Smooth muscle cell (in vitro differentiated cells): ENCODE results near the gene RPS6KA3. TPM values are rescaled to one million over a fixed set of nuclear protein-coding genes. Genes with fewer than 3 reads are reported as not detected.
"Not testable (repeated sequence)": the region's sequence is repeated elsewhere in the genome, so short reads cannot be mapped to it uniquely, and the experiment has no call there.

Experiments
- DNase-seq: peaks from one replicate; lab custom pipeline; 2025; ENCODE audit not compliant: unreplicated experiment; lab: John Stamatoyannopoulos, UW
- H2AFZ ChIP-seq: fragments of 200-600 bp; sonication (generic); 2 replicates; pipeline ENCODE4 v1.6.0; 2016; ENCODE audit warnings: antibody characterized with exemption, low read depth, mild to moderate bottlenecking
- H3F3A ChIP-seq: fragments of 200-600 bp; sonication (generic); 2 replicates; pipeline ENCODE4 v1.6.0; 2017; ENCODE audit warnings: antibody characterized with exemption, low read depth
- H3K27ac ChIP-seq: fragments of 200-600 bp; sonication (generic); 2 replicates; pipeline ENCODE4 v1.5.1; 2016; ENCODE audit warnings: low read depth, mild to moderate bottlenecking
- H3K27me3 ChIP-seq: fragments of 200-600 bp; sonication (generic); 2 replicates; pipeline ENCODE4 v1.6.1; 2016; ENCODE audit warnings: low read depth, mild to moderate bottlenecking
- H3K36me3 ChIP-seq: fragments of 200-600 bp; sonication (generic); 2 replicates; pipeline ENCODE4 v1.5.1; 2016; ENCODE audit warnings: low read depth
- H3K4me1 ChIP-seq: fragments of 200-600 bp; sonication (generic); 2 replicates; pipeline ENCODE4 v1.5.1; 2016; ENCODE audit warnings: low read depth
- H3K4me2 ChIP-seq: fragments of 200-600 bp; sonication (generic); 2 replicates; pipeline ENCODE4 v1.6.0; 2016; ENCODE audit warnings: mild to moderate bottlenecking
- H3K4me3 ChIP-seq: fragments of 200-600 bp; sonication (generic); 2 replicates; pipeline ENCODE4 v1.5.1; 2016; ENCODE audit warnings: mild to moderate bottlenecking
- H3K79me2 ChIP-seq: fragments of 200-600 bp; sonication (generic); 2 replicates; pipeline ENCODE4 v1.6.0; 2016; ENCODE audit warnings: low read depth, mild to moderate bottlenecking
- H3K9ac ChIP-seq: fragments of 200-600 bp; sonication (generic); 2 replicates; pipeline ENCODE4 v1.6.0; 2016; ENCODE audit warnings: low read depth
- H3K9me3 ChIP-seq: fragments of 200-600 bp; sonication (generic); replicated peaks from 2 replicates; pipeline ENCODE4 v1.5.1; 2016; ENCODE audit warnings: low read depth
- H4K20me1 ChIP-seq: fragments of 200-600 bp; sonication (generic); 2 replicates; pipeline ENCODE4 v1.6.0; 2016; ENCODE audit warnings: low read depth
- CTCF ChIP-seq: fragments of 200-600 bp; sonication (generic); IDR thresholded peaks from 2 replicates; pipeline ENCODE4 v1.5.1; 2017; ENCODE audit warnings: borderline replicate concordance, mild to moderate bottlenecking, antibody characterized with exemption; ENCODE audit not compliant: insufficient read depth, poor library complexity, severe bottlenecking
- WGBS: methylation state at CpG from one replicate; pipeline ENCODE4 v1.1.7; 2016; ENCODE audit warnings: low lambda C conversion rate; 5-methylcytosine and 5-hydroxymethylcytosine counted together
- polyA plus RNA-seq: library from polyadenylated mRNA; unstranded; fragments of >200 nt; fragmentation: Nextera tagmentation; extraction: Ambion mirVana; gene quantifications from 2 replicates; pipeline ENCODE4 v1.2.1, GENCODE V29; 2016
- total RNA-seq: library from RNA; depleted of rRNA; stranded (reverse); fragments of >200 nt; gene quantifications from 2 replicates; pipeline ENCODE4 v1.2.3, GENCODE V29; 2014

The RPS6KA3 gene
- total and polyA plus RNA-seq, 2 experiments from 2014 or later, result 15.4 to 37.2 TPM

DNA sequence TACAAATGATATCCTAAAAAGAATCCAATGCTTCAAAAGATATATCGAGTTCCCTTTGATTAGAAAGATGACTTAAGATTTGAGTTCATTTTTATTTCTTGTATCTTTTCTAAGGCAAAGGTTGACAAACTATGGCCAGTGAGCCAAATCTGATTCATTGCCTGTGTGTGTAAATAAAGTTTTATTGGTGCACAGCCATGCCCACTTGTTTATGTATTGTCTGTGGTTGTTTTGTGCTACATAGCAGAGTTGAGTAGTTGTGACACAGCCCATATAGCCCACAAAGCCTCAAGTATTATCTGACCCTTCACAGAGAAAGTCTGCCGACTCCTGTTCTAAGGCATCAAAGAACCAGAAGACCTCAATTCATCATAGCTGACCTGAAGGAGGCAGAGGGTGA, 92.9 kb downstream of the RPS6KA3 start:
- Histone ChIP-seq H3K36me3 (peaks cover 4% of the 10 kb centered on the region), H3K4me2 (no peak overlapping the region), H4K20me1 (no peaks in the 10 kb centered on the region), H3K27ac (no peak overlapping the region), H3K9ac (no peak overlapping the region), H3K4me3 (no peak overlapping the region), H3K27me3 (no peaks in the 10 kb centered on the region), H3K79me2 (no peaks in the 10 kb centered on the region), H3K9me3 (peaks cover 4% of the 10 kb centered on the region), H3F3A (no peaks in the 10 kb centered on the region), H2AFZ (no peak overlapping the region), H3K4me1 (no peaks in the 10 kb centered on the region)
- WGBS, result 76% methylated on average over 2 of the region's 2 CpGs
- no peak for TF ChIP-seq CTCF
- no peak for DNase-seq

GRCh38 chrX:20173313-20173712, 93.4 kb downstream of the RPS6KA3 start:
- 82% methylated on average over 2 of the region's 2 CpGs for WGBS
- Histone ChIP-seq H3K4me3 (no peak overlapping the region), H3K79me2 (no peaks in the 10 kb centered on the region), H3K4me2 (no peak overlapping the region), H3K9ac (no peak overlapping the region), H3K36me3 (peaks cover 4% of the 10 kb centered on the region), H3K9me3 (peaks cover 4% of the 10 kb centered on the region), H3F3A (no peaks in the 10 kb centered on the region), H3K27ac (no peak overlapping the region), H4K20me1 (no peaks in the 10 kb centered on the region), H2AFZ (no peak overlapping the region), H3K27me3 (no peaks in the 10 kb centered on the region), H3K4me1 (no peaks in the 10 kb centered on the region)
- DNase-seq, result no peak
- no peak for TF ChIP-seq CTCF

DNA sequence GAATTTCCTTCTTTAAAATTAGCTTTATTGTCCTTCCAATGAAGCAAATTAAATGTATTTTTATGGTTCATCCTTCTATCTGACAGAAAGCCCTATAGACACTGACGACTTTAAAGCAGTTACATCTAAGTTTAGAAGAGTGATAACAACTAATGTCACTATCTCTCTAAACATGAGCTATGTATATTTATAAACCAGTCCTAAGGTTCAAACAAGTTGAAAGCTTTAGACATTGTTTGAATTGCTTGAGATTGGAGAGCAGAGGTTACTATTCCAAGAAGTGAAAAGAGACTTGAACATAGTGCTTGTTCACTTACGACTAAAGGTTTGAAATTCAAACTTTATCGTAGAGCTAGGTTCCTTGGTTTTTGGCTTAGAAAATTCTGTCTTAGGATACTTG, 94.8 kb downstream of the RPS6KA3 start:
- no peaks in the 10 kb centered on the region for H3K27me3 ChIP-seq
- peaks cover 4% of the 10 kb centered on the region for H3K9me3 ChIP-seq
- no peaks in the 10 kb centered on the region for H3F3A ChIP-seq
- no peak for DNase-seq
- no peak overlapping the region for H3K9ac ChIP-seq
- H2AFZ ChIP-seq, result no peak overlapping the region
- H3K4me1 ChIP-seq, result no peaks in the 10 kb centered on the region
- H3K4me2 ChIP-seq, result no peak overlapping the region
- no peak for TF ChIP-seq CTCF
- 76% methylated on average over 3 of the region's 3 CpGs for WGBS
- H3K4me3 ChIP-seq, result no peak overlapping the region
- peaks cover 4% of the 10 kb centered on the region for H3K36me3 ChIP-seq
- H3K79me2 ChIP-seq, result no peaks in the 10 kb centered on the region
- H3K27ac ChIP-seq, result no peak overlapping the region
- H4K20me1 ChIP-seq, result no peaks in the 10 kb centered on the region

- H3K36me3 ChIP-seq, result not testable (repeated sequence)
These were observed 104.2 kb downstream of the RPS6KA3 start for GRCh38 chrX:20162516-20162915.

More at GRCh38 chrX:20162516-20162915, 104.2 kb downstream of the RPS6KA3 start:
- not testable (repeated sequence) for H3K9me3 ChIP-seq, DNase-seq, H3K4me3 ChIP-seq, H3K27ac ChIP-seq, H3K27me3 ChIP-seq, H4K20me1 ChIP-seq, H3K4me2 ChIP-seq, H3F3A ChIP-seq, H3K4me1 ChIP-seq, H2AFZ ChIP-seq, H3K9ac ChIP-seq, H3K79me2 ChIP-seq
